H9 (cell line): ENCODE results near the gene CD207. TPM values are rescaled to one million over a fixed set of nuclear protein-coding genes. Genes with fewer than 3 reads are reported as not detected.

ENCODE experiments used
- DNase-seq: peaks from one replicate; pipeline ENCODE4 v3.0.0-alpha.2; 2017
- H2AFZ ChIP-seq: one replicate; pipeline ENCODE4 v1.6.1; 2013; ENCODE audit warnings: mild to moderate bottlenecking, low read length, control low read depth, moderate library complexity
- H2AK5ac ChIP-seq: 2 replicates; pipeline ENCODE4 v1.6.1; 2013; ENCODE audit warnings: low read length, control low read depth, mixed read lengths; ENCODE audit not compliant: insufficient read length
- H2BK120ac ChIP-seq: one replicate; pipeline ENCODE4 v1.6.1; 2013; ENCODE audit warnings: low read depth, mild to moderate bottlenecking, low read length, control low read depth, inconsistent platforms; ENCODE audit not compliant: poor library complexity, severe bottlenecking
- H2BK12ac ChIP-seq: 2 replicates; pipeline ENCODE4 v1.6.1; 2013; ENCODE audit warnings: low read length, control low read depth, mixed read lengths, low read depth; ENCODE audit not compliant: insufficient read length
- H2BK15ac ChIP-seq: 2 replicates; pipeline ENCODE4 v1.6.1; 2013; ENCODE audit warnings: low read depth, low read length, control low read depth
- H2BK20ac ChIP-seq: one replicate; pipeline ENCODE4 v1.6.1; 2013; ENCODE audit warnings: low read depth, mild to moderate bottlenecking, low read length, control low read depth, inconsistent platforms; ENCODE audit not compliant: poor library complexity, severe bottlenecking
- H2BK5ac ChIP-seq: 2 replicates; pipeline ENCODE4 v1.6.1; 2013; ENCODE audit warnings: low read length, control low read depth, mixed read lengths; ENCODE audit not compliant: insufficient read length
- H3K14ac ChIP-seq: 2 replicates; pipeline ENCODE4 v1.6.1; 2013; ENCODE audit warnings: low read length, control low read depth; ENCODE audit not compliant: insufficient read depth
- H3K18ac ChIP-seq: 2 replicates; pipeline ENCODE4 v1.6.1; 2013; ENCODE audit warnings: low read depth, mild to moderate bottlenecking, mixed read lengths, low read length, control low read depth; ENCODE audit not compliant: insufficient read length
- H3K23ac ChIP-seq: 2 replicates; pipeline ENCODE4 v1.6.1; 2013; ENCODE audit warnings: low read length, control low read depth, mixed read lengths, low read depth; ENCODE audit not compliant: insufficient read length
- H3K23me2 ChIP-seq: 2 replicates; pipeline ENCODE4 v1.6.1; 2013; ENCODE audit warnings: low read depth, mild to moderate bottlenecking, mixed read lengths, low read length, control low read depth; ENCODE audit not compliant: insufficient read length, poor library complexity, severe bottlenecking
- H3K27ac ChIP-seq: 2 replicates; pipeline ENCODE4 v1.5.1; 2013; ENCODE audit warnings: low read length, control low read depth, mixed read lengths, low read depth; ENCODE audit not compliant: insufficient read length
- H3K27me3 ChIP-seq: 2 replicates; pipeline ENCODE4 v1.6.1; 2013; ENCODE audit warnings: low read length, control low read depth, inconsistent platforms; ENCODE audit not compliant: insufficient read depth
- H3K4ac ChIP-seq: 2 replicates; pipeline ENCODE4 v1.6.1; 2013; ENCODE audit warnings: low read depth, mild to moderate bottlenecking, control low read depth, inconsistent platforms, low read length, moderate library complexity
- H3K4me1 ChIP-seq: 2 replicates; pipeline ENCODE4 v1.6.1; 2013; ENCODE audit warnings: low read length, control low read depth, inconsistent platforms; ENCODE audit not compliant: insufficient read depth
- H3K4me2 ChIP-seq: 2 replicates; pipeline ENCODE4 v1.6.1; 2013; ENCODE audit warnings: low read length, control low read depth, mixed read lengths; ENCODE audit not compliant: insufficient read length, insufficient read depth
- H3K56ac ChIP-seq: 2 replicates; pipeline ENCODE4 v1.6.1; 2013; ENCODE audit warnings: low read depth, mild to moderate bottlenecking, mixed read lengths, low read length, control low read depth; ENCODE audit not compliant: insufficient read length
- H3K79me1 ChIP-seq: 2 replicates; pipeline ENCODE4 v1.6.1; 2013; ENCODE audit warnings: low read depth, mild to moderate bottlenecking, moderate library complexity, low read length, control low read depth, inconsistent platforms; ENCODE audit not compliant: insufficient read depth, poor library complexity, severe bottlenecking
- H3K79me2 ChIP-seq: 2 replicates; pipeline ENCODE4 v1.6.1; 2013; ENCODE audit warnings: low read length, control low read depth, inconsistent platforms; ENCODE audit not compliant: insufficient read depth
- H3K9ac ChIP-seq: 2 replicates; pipeline ENCODE4 v1.6.1; 2013; ENCODE audit warnings: low read length, control low read depth, mixed read lengths; ENCODE audit not compliant: insufficient read length; ENCODE audit errors: extremely low read depth
- H3K9me3 ChIP-seq: one replicate; pipeline ENCODE4 v1.6.1; 2013; ENCODE audit warnings: low read depth, low read length, inconsistent platforms; ENCODE audit not compliant: control insufficient read depth
- H3T11ph ChIP-seq: one replicate; pipeline ENCODE4 v1.6.1; 2013; ENCODE audit warnings: mild to moderate bottlenecking, low read length, control low read depth, inconsistent platforms
- H4K20me1 ChIP-seq: one replicate; pipeline ENCODE4 v1.6.1; 2013; ENCODE audit not compliant: control insufficient read depth, insufficient read length, insufficient read depth
- H4K5ac ChIP-seq: 2 replicates; pipeline ENCODE4 v1.6.1; 2013; ENCODE audit warnings: low read depth, mild to moderate bottlenecking, mixed read lengths, low read length, control low read depth; ENCODE audit not compliant: insufficient read length
- H4K8ac ChIP-seq: replicated peaks from 2 replicates; pipeline ENCODE4 v1.6.1; 2013; ENCODE audit warnings: low read length, control low read depth, mixed read lengths, low read depth; ENCODE audit not compliant: insufficient read length
- H4K91ac ChIP-seq: 2 replicates; pipeline ENCODE4 v1.6.1; 2013; ENCODE audit warnings: low read depth, mild to moderate bottlenecking, moderate library complexity, mixed read lengths, low read length, control low read depth; ENCODE audit not compliant: insufficient read length
- H3K27ac Mint-ChIP-seq, 3 experiments: 2 replicates in 2 of 3; 3 replicates in 1 of 3; pipeline ENCODE4 v1.8.0; 2020 to 2021; ENCODE audit warnings: mixed read lengths in 3 of 3, mild to moderate bottlenecking in 1 of 3, moderate library complexity in 1 of 3
- H3K27me3 Mint-ChIP-seq: 2 replicates; pipeline ENCODE4 v1.8.0; 2021; ENCODE audit warnings: low read depth, mild to moderate bottlenecking, moderate library complexity, mixed read lengths
- H3K36me3 Mint-ChIP-seq, 3 experiments: 2 replicates in 2 of 3; 3 replicates in 1 of 3; pipeline ENCODE4 v1.8.0; 2020 to 2021; ENCODE audit warnings: low read depth in 3 of 3, mixed read lengths in 3 of 3; ENCODE audit not compliant: insufficient read depth in 1 of 3
- H3K4me1 Mint-ChIP-seq, 2 experiments: 2 replicates each; pipeline ENCODE4 v1.8.0; 2020; ENCODE audit warnings: mixed read lengths in 2 of 2
- H3K4me3 Mint-ChIP-seq, 2 experiments: 2 replicates in 1 of 2; 3 replicates in 1 of 2; pipeline ENCODE4 v1.8.0; 2020 to 2021; ENCODE audit warnings: mild to moderate bottlenecking in 2 of 2, mixed read lengths in 2 of 2, moderate library complexity in 1 of 2
- H3K9me3 Mint-ChIP-seq, 2 experiments: 2 replicates in 1 of 2; 3 replicates in 1 of 2; pipeline ENCODE4 v1.8.0; 2020; ENCODE audit warnings: mild to moderate bottlenecking in 2 of 2, mixed read lengths in 2 of 2, moderate library complexity in 1 of 2
- CTCF ChIP-seq: fragments of 200-600 bp; sonication (generic); conservative IDR thresholded peaks from 3 replicates; pipeline ENCODE4 v1.8.0; 2021; ENCODE audit warnings: antibody characterized with exemption, mild to moderate bottlenecking
- WGBS: extraction: QIAGEN DNeasy Blood & Tissue Kit; methylation state at CpG from one replicate; pipeline ENCODE4 v1.1.7; 2013; ENCODE audit warnings: missing lambda C conversion rate, low lambda C conversion rate, mixed read lengths; ENCODE audit not compliant: insufficient read length; ENCODE audit errors: extremely low coverage; 5-methylcytosine and 5-hydroxymethylcytosine counted together
- total RNA-seq: library from RNA; stranded (reverse); gene quantifications from 2 replicates; pipeline ENCODE4 v1.2.1, GENCODE V29; 2021

CD207 gene
- total RNA-seq, 1 experiment from 2014 or later = not detected

GRCh38 chr2:70868970-70869369 is 33.4 kb upstream of the CD207 start:
- Histone ChIP-seq H3K9ac (no peak overlapping the region), H3K27me3 (peaks cover 2% of the 10 kb centered on the region; the same call in 1 of the 2 replicates), H3K56ac (no peak overlapping the region), H3K23me2 (no peaks in the 10 kb centered on the region), H4K20me1 (no peaks in the 10 kb centered on the region), H3K14ac (no peak overlapping the region), H3K79me1 (no peaks in the 10 kb centered on the region), H2BK5ac (no peak overlapping the region), H2BK12ac (no peak overlapping the region), H3K18ac (no peak overlapping the region), H3K4me2 (no peak overlapping the region), H4K8ac (no peak overlapping the region), H2BK120ac (no peak overlapping the region), H2BK20ac (no peak overlapping the region), H3K23ac (no peak overlapping the region), H3K27ac (no peak overlapping the region), H2AK5ac (no peak overlapping the region), H3T11ph (no peak overlapping the region), H2BK15ac (no peak overlapping the region), H3K9me3 (no peaks in the 10 kb centered on the region), H3K79me2 (no peaks in the 10 kb centered on the region), H3K4ac (no peak overlapping the region), H4K5ac (no peak overlapping the region), H2AFZ (no peak overlapping the region), H3K4me1 (no peaks in the 10 kb centered on the region; the same call in 1 of the 2 replicates), H4K91ac (no peak overlapping the region)
- H3K4me1 Mint-ChIP-seq = peaks cover 0 to 8% of the 10 kb centered on the region in 2 experiments; a peak in 2 of 4 replicates
- no peaks in the 10 kb centered on the region for H3K36me3 Mint-ChIP-seq
- no peak for DNase-seq
- H3K9me3 Mint-ChIP-seq = no peaks in the 10 kb centered on the region
- no peak overlapping the region for H3K27ac Mint-ChIP-seq
- H3K27me3 Mint-ChIP-seq = peaks cover 78% of the 10 kb centered on the region
- WGBS = no CpG with 5 or more reads among the region's 1 CpG
- TF ChIP-seq CTCF = no peak
- H3K4me3 Mint-ChIP-seq = no peak overlapping the region
